Colonic mucosa (tissue), 4 donors: ENCODE data around the gene MTRFR. TPM values are rescaled to one million over a fixed set of nuclear protein-coding genes. Genes with fewer than 3 reads are reported as not detected.

ENCODE experiments used
- DNase-seq: peaks from one replicate; pipeline ENCODE4 v3.0.0-alpha.2; 2020
- H3K27ac ChIP-seq: fragments of 200-600 bp; one replicate; pipeline ENCODE4 v1.8.0; 2021
- H3K27me3 ChIP-seq: fragments of 200-600 bp; one replicate; pipeline ENCODE4 v1.8.0; 2021
- H3K36me3 ChIP-seq: fragments of 200-600 bp; one replicate; pipeline ENCODE4 v1.8.0; 2021
- H3K4me1 ChIP-seq: fragments of 200-600 bp; one replicate; pipeline ENCODE4 v1.8.0; 2021; ENCODE audit warnings: mild to moderate bottlenecking
- H3K4me3 ChIP-seq: fragments of 200-600 bp; one replicate; pipeline ENCODE4 v1.8.0; 2021
- H3K9ac ChIP-seq, 2 donors: one replicate each; pipeline ENCODE4 v1.7.0; 2013; ENCODE audit warnings: control low read depth in 2 of 2, low read depth in 2 of 2, low read length in 2 of 2
- H3K9me3 ChIP-seq: fragments of 200-600 bp; one replicate; pipeline ENCODE4 v1.8.0; 2021
- intact Hi-C: fragments of 100-400 bp; cut with DNase I; formaldehyde crosslinking; loops from one replicate; pipeline ENCODE4 v1.14.1; 2022
- total RNA-seq, 2 donors: library from RNA; stranded (reverse); fragmentation: NEBNext Ultra II Directional in 1 of 2; extraction: Animal tissue kit (Norgen Biotek cat#: 25700) in 1 of 2; gene quantifications; one replicate each; pipeline ENCODE4 v1.2.1, GENCODE V29; 2021
- TF ChIP-seq, protein P1 (sequence below): fragments of 200-600 bp; IDR thresholded peaks from one replicate; pipeline ENCODE4 v1.8.0; 2022; ENCODE audit warnings: antibody characterized with exemption, mild to moderate bottlenecking
- donor health status: healthy.
- donor health status: DM: no; HTN: no; CAD: no.
- donor health status: DM: no; HTN: no; CAD: no.

MTRFR gene
- total RNA-seq, 2 donors from 2014 or later, result 10.6 to 17.4 TPM

DNA sequence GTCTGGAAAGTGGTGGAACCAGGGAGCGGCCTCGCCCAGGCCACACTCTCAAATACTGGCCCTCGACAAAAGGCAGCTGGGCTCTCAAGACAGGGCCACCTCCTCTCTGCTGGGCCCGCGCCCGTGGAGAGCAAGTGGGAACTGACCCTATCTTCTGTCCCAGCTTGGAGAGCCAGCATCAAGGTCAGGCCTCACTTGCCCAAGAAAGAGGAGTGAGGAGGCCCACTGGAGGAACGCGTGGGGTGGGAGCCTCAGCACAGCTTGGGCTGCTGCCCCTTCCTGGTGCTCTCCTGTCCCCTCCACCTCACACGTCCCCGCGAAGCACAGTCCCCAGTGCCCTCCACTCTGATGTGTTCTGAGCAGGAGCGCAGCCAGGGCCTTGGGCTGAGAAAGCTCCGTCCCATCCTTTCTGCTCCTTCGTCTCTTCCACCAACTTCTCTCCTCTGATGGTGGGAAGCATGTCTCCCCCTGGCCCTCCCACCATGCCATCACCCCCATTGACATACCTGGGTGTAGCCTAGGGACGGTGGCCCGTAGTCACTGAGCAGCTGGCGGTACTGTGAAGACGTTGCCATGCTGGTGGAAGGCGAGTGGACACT is 33.5 kb downstream of the MTRFR start:
- no peak for DNase-seq
- Histone ChIP-seq H3K4me1 (peaks cover 3% of the 10 kb centered on the region), H3K36me3 (no peaks in the 10 kb centered on the region), H3K9ac (no peak overlapping the region), H3K9me3 (no peaks in the 10 kb centered on the region), H3K27ac (no peak overlapping the region), H3K4me3 (no peak overlapping the region), H3K27me3 (no peaks in the 10 kb centered on the region)
- TF ChIP-seq, protein P1, sequence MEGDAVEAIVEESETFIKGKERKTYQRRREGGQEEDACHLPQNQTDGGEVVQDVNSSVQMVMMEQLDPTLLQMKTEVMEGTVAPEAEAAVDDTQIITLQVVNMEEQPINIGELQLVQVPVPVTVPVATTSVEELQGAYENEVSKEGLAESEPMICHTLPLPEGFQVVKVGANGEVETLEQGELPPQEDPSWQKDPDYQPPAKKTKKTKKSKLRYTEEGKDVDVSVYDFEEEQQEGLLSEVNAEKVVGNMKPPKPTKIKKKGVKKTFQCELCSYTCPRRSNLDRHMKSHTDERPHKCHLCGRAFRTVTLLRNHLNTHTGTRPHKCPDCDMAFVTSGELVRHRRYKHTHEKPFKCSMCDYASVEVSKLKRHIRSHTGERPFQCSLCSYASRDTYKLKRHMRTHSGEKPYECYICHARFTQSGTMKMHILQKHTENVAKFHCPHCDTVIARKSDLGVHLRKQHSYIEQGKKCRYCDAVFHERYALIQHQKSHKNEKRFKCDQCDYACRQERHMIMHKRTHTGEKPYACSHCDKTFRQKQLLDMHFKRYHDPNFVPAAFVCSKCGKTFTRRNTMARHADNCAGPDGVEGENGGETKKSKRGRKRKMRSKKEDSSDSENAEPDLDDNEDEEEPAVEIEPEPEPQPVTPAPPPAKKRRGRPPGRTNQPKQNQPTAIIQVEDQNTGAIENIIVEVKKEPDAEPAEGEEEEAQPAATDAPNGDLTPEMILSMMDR, result no peak
- intact Hi-C loops, result loop anchor here (5.0 kb wide), 1 partner anchor 316 kb away; the partner anchor contains the start of gene TMED2

DNA sequence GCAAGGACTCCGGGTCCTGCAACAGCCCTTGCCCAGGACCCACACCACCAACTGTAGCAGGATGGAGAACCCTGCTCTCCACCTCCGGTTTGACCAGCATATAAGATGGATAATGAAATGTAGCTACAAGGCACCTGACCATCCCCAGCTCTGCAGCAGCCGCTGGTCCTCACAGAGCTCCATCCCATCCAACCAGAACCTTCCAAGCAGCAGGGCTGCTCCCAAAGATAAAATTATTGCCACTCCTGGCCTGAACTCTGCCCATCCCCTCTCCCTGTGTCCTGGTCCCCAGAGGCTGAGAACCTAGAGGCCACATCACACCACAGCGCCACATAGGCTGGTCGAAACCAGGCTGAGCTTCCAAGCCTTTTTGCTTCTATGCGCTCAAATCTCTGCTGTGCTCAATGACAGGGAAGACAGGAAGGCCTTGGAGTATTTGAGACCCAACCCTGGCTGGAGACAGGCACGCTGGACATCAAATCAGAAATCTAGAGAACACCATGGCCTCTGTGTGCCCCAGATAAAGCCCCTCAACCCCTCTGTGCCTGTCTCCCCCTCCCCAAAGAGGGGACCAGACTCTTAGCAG is 34.2 kb downstream of the MTRFR start:
- H3K27me3 ChIP-seq, result no peaks in the 10 kb centered on the region
- peaks cover 3% of the 10 kb centered on the region for H3K4me1 ChIP-seq
- DNase-seq, result no peak
- no peaks in the 10 kb centered on the region for H3K9me3 ChIP-seq
- intact Hi-C loops, result loop anchor here (5.0 kb wide), 1 partner anchor 315 kb away; the partner anchor contains the start of gene TMED2
- no peak overlapping the region for H3K9ac ChIP-seq
- H3K27ac ChIP-seq, result no peak overlapping the region
- H3K4me3 ChIP-seq, result no peak overlapping the region
- H3K36me3 ChIP-seq, result no peaks in the 10 kb centered on the region
- TF ChIP-seq, protein P1, result no peak

DNA sequence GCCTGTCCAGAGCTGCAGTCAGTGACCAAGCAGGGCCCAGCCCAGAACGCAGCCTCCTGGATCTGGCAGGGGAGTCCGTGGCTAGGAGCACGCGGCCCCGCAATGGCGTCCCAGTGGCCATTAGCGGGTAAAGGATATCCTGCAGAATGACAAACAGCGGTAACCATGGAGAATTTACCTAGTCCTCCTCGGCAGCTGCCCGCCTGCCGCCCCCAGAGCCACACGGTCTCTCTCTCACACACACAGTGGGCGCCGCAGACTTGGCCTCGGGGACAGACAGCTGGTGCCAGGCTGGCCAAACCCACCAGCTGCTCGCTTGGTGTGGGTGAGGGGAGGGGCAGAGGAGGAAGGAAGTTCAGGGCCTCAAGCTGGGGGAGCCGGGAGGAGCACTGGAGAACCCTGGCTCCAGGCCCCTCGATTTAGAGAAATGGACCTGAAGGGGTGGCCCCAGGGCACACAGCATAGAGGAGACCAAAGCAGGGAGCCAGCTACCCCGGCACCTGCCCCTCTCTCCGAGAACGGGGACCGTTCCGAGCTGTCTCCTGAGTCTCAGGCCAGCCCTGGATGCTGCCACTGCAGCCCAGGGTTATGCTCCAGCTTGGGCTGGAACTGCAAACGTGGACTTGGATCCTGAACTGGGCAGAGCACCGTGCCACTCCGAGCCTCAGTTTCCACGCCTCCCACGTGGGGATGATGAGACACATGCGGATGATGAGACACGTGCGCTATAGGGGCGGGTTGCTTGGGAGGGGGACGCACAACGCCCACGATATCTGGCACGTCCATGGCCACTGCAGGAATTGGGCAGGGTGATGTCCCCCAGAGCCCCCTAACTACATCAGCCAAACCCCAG is 35.0 kb downstream of the MTRFR start:
- intact Hi-C loops, result loop anchor here (5.0 kb wide), 1 partner anchor 314 kb away; the partner anchor contains the start of gene TMED2

DNA sequence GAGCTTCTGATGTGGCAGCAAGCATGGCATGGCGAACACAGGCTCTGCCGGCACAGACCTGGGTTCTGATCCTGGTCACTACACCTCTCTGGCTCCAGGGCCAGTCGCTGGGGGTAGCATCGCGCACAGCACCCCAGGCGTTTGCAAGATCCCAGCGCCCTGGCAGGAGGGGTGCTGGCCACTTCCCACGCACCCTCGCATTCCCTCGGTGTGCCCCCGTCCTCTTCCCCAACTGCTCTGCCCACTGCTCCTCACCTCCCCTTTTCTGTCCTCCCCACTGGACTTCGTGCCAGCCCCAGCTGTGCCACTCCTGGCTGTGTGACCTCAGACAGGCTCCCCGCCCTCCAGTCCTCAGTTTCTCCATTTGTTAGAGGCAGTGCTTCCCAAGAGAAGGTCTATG is 35.6 kb downstream of the MTRFR start:
- intact Hi-C loops, result loop anchor here (5.0 kb wide), 1 partner anchor 313 kb away; the partner anchor contains the start of gene TMED2
- peak overlapping the region; percentile 48 for H3K27ac ChIP-seq
- no peak overlapping the region for H3K4me3 ChIP-seq
- no peaks in the 10 kb centered on the region for H3K36me3 ChIP-seq
- TF ChIP-seq, protein P1, result no peak
- H3K9ac ChIP-seq, result peak overlapping the region; percentile 9 to 24
- no peaks in the 10 kb centered on the region for H3K9me3 ChIP-seq
- no peaks in the 10 kb centered on the region for H3K27me3 ChIP-seq
- peaks cover 3% of the 10 kb centered on the region for H3K4me1 ChIP-seq
- no peak for DNase-seq

More for the DNA sequence above, 35.0 kb downstream of the MTRFR start:
- Histone ChIP-seq H3K27me3 (no peaks in the 10 kb centered on the region), H3K4me3 (no peak overlapping the region), H3K9me3 (no peaks in the 10 kb centered on the region), H3K27ac (peak overlapping the region; percentile 17), H3K4me1 (peaks cover 3% of the 10 kb centered on the region), H3K36me3 (no peaks in the 10 kb centered on the region), H3K9ac (no peak overlapping the region)
- peak; percentile 24 for DNase-seq
- TF ChIP-seq, protein P1, result no peak

DNA sequence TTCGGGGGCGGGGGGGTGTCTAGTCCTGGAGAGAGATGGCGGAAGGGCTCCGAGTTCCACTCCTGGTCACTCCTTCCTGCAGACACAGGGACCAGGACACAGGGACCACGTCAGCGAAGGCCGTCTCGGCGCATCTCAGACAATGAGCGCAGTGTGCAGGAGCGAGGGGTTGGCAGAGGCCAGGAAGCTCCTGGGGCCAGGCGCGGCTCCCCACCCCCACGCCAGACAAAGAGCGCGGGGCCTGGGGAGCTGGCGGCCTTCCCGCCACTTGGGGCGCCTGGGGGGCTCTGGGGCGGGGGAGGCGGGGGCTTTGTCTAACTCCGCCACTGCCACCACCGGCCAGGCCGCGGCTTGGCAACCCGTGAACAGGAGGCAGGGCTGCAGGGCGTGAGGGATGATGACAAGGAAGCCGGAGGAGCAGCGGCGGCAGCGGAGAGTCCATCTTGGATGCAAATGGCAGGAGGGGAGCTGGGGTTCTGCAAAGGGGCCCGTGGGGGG is 36.2 kb downstream of the MTRFR start:
- peaks cover 3% of the 10 kb centered on the region for H3K4me1 ChIP-seq
- TF ChIP-seq, protein P1, result no peak
- peak overlapping the region; percentile 79 for H3K4me3 ChIP-seq
- H3K27me3 ChIP-seq, result no peaks in the 10 kb centered on the region
- peak; percentile 65 for DNase-seq
- H3K9ac ChIP-seq, result peak overlapping the region in 1 of 2 donors; percentile 78
- H3K27ac ChIP-seq, result peak overlapping the region; percentile 48
- no peaks in the 10 kb centered on the region for H3K9me3 ChIP-seq
- H3K36me3 ChIP-seq, result no peaks in the 10 kb centered on the region
- intact Hi-C loops, result loop anchor here (5.0 kb wide), 1 partner anchor 313 kb away; the partner anchor contains the start of gene TMED2
